HUES48 (cell line): Measurements from ENCODE around the gene GRIN2A.

Experiments
- H3K27ac ChIP-seq: one replicate; pipeline ENCODE4 v1.7.0; 2013; ENCODE audit warnings: low read depth, low read length, inconsistent platforms
- H3K27me3 ChIP-seq: 2 replicates; pipeline ENCODE4 v1.6.1; 2013; ENCODE audit warnings: mild to moderate bottlenecking, low read length; ENCODE audit not compliant: control insufficient read depth, insufficient read depth
- H3K36me3 ChIP-seq: 2 replicates; pipeline ENCODE4 v1.6.1; 2013; ENCODE audit warnings: low read length; ENCODE audit not compliant: control insufficient read depth, insufficient read depth
- H3K4me1 ChIP-seq: 2 replicates; pipeline ENCODE4 v1.6.1; 2013; ENCODE audit warnings: mild to moderate bottlenecking, low read length; ENCODE audit not compliant: control insufficient read depth, insufficient read depth
- H3K4me3 ChIP-seq: 2 replicates; pipeline ENCODE4 v1.5.1; 2013; ENCODE audit warnings: mild to moderate bottlenecking, low read depth, low read length
- H3K9ac ChIP-seq: 2 replicates; pipeline ENCODE4 v1.6.1; 2013; ENCODE audit warnings: mild to moderate bottlenecking, low read depth, low read length, moderate library complexity
- H3K9me3 ChIP-seq: 2 replicates; pipeline ENCODE4 v1.6.1; 2013; ENCODE audit warnings: low read length; ENCODE audit not compliant: control insufficient read depth, insufficient read depth

GRIN2A gene

DNA sequence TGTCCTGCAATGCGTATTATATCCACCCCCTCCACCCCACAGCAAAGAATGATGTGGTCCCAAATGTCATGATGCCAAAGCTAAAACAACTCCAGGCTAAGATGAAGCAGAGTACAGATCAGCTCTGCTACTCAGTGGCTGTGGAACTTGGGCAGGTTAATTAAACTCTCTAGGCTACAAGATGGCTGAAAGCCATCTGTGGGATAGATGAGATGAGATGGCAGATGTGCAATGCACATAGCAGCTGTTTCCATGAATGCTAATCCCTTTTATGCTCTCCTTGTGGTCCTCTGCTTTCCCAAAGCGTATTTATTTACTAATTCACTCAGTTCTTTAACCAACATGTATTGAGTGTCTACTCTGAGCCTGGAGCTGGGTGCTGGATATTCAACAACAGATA is 114.4 kb downstream of the GRIN2A start:
- H3K9me3 ChIP-seq: no peaks in the 10 kb centered on the region
- H3K9ac ChIP-seq: no peak overlapping the region
- no peak overlapping the region for H3K4me3 ChIP-seq
- H3K4me1 ChIP-seq: no peaks in the 10 kb centered on the region
- H3K36me3 ChIP-seq: no peaks in the 10 kb centered on the region
- no peak overlapping the region for H3K27ac ChIP-seq
- no peaks in the 10 kb centered on the region for H3K27me3 ChIP-seq

DNA sequence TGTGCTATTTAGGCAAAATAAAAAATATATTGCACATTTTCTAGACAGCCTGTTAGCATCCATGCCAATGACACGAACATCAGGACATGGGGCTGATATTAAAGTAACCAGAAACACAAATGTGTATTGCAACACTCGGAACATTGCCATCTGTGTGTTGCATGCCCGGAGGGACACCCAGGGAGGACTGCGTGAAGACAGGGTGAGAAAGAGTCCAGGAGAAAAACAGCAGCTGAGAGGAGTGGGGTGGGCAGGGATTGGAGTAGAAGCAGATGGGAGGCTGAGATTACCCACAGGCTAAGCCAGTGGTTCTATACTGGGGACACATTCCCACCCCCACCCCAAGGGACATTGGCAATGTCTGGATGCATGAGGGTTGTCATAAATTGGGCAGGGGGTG is 114.8 kb downstream of the GRIN2A start:
- Histone ChIP-seq H3K27ac (no peak overlapping the region), H3K27me3 (no peaks in the 10 kb centered on the region), H3K36me3 (no peaks in the 10 kb centered on the region), H3K9ac (no peak overlapping the region), H3K4me3 (no peak overlapping the region), H3K4me1 (no peaks in the 10 kb centered on the region), H3K9me3 (no peaks in the 10 kb centered on the region)

DNA sequence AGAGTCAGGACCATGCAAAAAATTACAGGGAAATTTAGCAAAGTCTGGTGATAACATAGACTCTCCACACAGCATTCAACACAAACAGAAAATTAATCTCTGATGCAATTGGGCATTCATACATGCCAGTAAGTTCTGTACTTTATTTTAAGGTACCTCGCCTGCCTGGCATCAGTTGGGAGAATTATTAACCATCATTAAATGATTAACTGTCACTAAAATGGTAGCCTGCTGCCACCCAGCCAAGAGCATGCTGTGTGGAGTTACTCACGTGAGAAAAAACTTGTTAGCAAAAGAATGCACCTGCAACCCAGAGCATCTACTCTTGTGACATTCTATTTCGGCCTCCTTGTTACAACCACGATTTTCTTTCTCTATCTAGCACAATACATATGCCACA is 117.2 kb downstream of the GRIN2A start:
- no peaks in the 10 kb centered on the region for H3K9me3 ChIP-seq
- H3K4me3 ChIP-seq: no peak overlapping the region
- no peaks in the 10 kb centered on the region for H3K36me3 ChIP-seq
- no peak overlapping the region for H3K27ac ChIP-seq
- H3K4me1 ChIP-seq: no peaks in the 10 kb centered on the region
- no peak overlapping the region for H3K9ac ChIP-seq
- no peaks in the 10 kb centered on the region for H3K27me3 ChIP-seq

DNA sequence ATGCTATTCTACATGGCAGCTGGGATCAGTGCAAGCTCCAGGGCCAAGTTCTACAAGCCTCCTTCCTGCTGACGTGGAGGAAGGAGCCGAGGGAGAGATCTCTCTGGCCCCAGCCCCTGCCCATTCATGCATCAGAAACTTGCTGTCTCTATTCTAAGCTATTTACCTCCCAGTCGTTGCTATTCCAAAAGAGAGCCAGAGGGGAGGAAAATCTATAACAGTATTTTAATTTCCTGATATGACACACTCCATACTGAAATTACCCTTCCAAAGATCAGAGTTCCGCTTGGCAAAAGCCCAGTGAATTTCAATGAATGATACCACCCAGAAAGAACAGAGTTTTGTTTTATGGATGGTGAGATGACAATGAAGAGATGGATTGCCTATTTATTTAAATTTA is 133.4 kb downstream of the GRIN2A start:
- no peaks in the 10 kb centered on the region for H3K4me1 ChIP-seq
- H3K9me3 ChIP-seq: no peaks in the 10 kb centered on the region

DNA sequence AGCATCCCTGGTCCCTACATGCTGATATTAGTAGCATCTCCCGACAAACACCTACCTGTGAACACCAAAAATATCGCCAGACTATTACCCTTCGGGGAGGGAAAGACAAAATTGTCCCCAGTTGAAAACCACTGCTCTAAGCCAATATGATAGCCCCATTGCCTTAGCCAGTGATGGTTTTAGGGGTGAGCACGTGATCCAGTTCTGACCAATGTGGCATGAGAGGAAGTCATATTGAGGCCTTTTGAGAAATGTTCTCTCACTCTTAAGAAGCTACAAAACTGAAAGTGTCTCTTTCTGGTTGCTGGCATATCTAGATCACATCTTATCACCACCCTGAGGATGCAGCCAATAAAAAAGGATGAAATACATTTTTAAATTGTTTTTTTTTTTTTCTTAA is 136.3 kb downstream of the GRIN2A start:
- H3K4me3 ChIP-seq: no peak overlapping the region
- no peaks in the 10 kb centered on the region for H3K9me3 ChIP-seq
- H3K27ac ChIP-seq: no peak overlapping the region
- H3K4me1 ChIP-seq: no peaks in the 10 kb centered on the region
- H3K27me3 ChIP-seq: no peaks in the 10 kb centered on the region
- H3K36me3 ChIP-seq: no peaks in the 10 kb centered on the region
- no peak overlapping the region for H3K9ac ChIP-seq

More for the DNA sequence above, 133.4 kb downstream of the GRIN2A start:
- Histone ChIP-seq H3K27ac (no peak overlapping the region), H3K9ac (no peak overlapping the region), H3K4me3 (no peak overlapping the region), H3K27me3 (no peaks in the 10 kb centered on the region), H3K36me3 (no peaks in the 10 kb centered on the region)

DNA sequence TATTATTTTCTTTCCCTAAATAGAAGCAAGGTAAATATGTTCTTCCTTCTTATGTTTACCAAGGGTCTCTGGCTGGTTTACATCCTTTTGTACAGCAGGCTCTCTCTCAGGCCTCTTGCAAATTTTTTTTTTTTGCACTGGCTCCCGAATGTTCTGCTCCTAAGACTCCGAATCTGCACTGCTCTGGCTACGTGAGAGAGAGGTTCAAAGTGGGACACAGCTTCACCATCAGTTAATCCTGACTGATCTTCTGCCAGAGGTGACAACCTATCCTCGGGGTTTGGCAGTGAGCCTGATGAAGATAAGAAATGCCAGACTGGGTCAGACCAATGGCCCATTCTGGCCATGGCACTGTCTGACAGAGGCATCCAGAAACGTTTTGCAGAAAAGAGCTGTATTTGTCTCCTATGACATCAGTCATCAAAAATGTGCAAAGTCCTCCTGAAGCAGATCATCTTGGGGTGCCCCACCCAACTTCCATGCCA is 136.9 kb downstream of the GRIN2A start:
- Histone ChIP-seq H3K27me3 (no peaks in the 10 kb centered on the region), H3K4me1 (no peaks in the 10 kb centered on the region), H3K9me3 (no peaks in the 10 kb centered on the region), H3K27ac (no peak overlapping the region), H3K36me3 (no peaks in the 10 kb centered on the region), H3K9ac (no peak overlapping the region), H3K4me3 (no peak overlapping the region)

DNA sequence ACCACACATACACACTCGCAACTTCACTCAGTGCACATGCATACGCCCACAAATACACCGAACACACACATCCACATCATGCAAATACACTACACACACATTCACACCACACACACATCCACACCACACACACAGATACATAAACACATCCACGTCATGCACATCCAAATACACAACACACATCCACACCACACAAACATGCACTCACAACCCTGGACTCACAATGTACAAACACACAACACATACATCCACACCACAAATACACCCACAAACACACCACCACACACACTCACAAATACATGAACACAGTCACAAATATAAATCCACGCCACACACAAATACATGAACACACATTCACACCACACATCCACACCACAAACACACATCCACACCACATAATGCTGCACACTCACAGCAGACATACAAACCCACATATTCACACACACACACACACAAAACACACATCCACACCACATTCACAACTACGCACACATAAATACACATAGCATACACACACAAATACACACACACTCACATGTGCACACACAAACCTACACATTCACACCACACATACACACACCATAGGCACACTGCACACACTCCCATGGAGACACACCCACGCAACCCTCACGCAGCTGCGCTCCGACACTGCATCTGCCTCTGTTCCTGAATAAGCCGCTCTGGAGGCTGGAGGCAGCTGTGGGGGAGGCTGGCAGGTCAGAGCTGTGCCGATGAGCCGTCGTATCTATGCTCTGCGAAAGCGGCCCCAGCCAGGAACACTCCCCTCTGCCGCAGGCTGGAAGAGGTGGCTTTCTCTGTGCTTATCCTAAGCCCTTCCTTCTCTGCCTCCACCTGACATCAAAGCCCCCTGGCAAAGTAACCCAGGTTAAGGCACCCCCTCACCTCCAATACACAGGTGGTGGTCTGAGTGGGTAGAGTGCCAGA is 141.8 kb downstream of the GRIN2A start:
- Histone ChIP-seq H3K4me3 (no peak overlapping the region), H3K27ac (no peak overlapping the region), H3K9ac (no peak overlapping the region), H3K9me3 (no peaks in the 10 kb centered on the region), H3K27me3 (no peaks in the 10 kb centered on the region), H3K36me3 (no peaks in the 10 kb centered on the region), H3K4me1 (no peaks in the 10 kb centered on the region)

DNA sequence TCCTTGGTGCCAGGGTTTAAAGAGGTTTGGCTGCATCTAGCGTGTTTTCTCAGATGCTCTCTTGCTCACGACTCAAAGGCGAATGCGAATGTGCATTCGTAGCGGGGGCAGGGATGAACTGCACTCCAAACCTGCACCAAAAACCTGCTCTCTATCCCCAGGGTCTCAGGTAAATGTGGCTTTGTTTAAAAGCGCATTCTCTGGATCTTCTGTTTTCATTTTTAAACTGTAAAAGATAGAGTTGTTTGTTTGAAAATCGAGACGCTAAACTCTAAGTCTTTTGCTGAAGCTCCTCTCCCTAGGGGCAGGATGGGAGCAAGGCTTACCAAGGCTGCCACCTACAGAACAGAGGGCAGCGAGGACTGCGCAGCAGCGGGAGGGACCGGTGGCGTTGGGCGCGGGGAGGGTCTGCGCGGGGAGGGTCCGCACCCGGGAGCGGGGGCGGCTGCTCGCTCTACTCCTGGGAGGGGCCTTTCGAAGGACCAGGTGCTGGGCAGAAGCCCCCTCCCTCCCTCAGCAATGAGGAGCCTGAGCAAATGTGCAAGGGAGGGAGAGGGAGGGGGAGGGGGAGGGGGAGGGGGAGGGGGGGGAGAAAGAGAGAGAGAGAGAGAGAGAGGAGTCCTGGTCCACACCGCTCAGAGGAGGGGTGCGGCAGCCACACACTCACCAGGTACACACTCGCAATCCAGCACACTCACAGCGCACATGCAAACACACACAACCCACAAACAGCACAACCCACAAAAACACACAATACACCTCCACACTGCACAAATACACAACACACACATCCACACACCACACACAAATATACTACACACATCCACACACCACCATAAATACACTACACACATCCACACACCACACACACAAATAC is 142.8 kb downstream of the GRIN2A start:
- H3K27me3 ChIP-seq: no peaks in the 10 kb centered on the region
- peak overlapping the region; percentile 6 for H3K27ac ChIP-seq
- H3K4me3 ChIP-seq: peak overlapping the region; percentile 73
- H3K36me3 ChIP-seq: no peaks in the 10 kb centered on the region
- H3K9ac ChIP-seq: 0 out of 2 replicates have a peak overlapping the region, but pooled peaks have one; percentile 13
- H3K9me3 ChIP-seq: no peaks in the 10 kb centered on the region
- no peaks in the 10 kb centered on the region for H3K4me1 ChIP-seq

DNA sequence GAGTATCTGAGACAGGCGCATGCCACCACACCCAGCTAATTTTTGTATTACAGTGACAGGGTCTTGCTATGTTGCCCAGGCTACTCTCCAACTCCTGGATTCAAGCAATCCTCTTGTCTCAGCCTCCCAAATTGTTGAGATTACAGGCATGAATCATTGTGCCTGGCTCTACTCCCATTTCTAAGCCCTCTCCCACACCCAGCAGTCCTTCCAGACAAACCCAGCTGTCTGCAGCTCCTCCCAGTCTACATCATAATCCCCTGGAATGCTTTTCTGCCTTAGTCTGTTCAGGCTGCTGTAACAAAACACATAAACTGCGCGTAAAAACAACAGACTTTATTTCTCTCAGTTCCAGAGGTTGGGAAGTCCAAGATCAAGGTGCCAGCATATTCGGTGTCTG is 144.5 kb downstream of the GRIN2A start:
- no peaks in the 10 kb centered on the region for H3K9me3 ChIP-seq
- no peaks in the 10 kb centered on the region for H3K36me3 ChIP-seq
- no peaks in the 10 kb centered on the region for H3K27me3 ChIP-seq
- no peak overlapping the region for H3K27ac ChIP-seq
- H3K4me1 ChIP-seq: no peaks in the 10 kb centered on the region
- no peak overlapping the region for H3K9ac ChIP-seq
- no peak overlapping the region for H3K4me3 ChIP-seq

DNA sequence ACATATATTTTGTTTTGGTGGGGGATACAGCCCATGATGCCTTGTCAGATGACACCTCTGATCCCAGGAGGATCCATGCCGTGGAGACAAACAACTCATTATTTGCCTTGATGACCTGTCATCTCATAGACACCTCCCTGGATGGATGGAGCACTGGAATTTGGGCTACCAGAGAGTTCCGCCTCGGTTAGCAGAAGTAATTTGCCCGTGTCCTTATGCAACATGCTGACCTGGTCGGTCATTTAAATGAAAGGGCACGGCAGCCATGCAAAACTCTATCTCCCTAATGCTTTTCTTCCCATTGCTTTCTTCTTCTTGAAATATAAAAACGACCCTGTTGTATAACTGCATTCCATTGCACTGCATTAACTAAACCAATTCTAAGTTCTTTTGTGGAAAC is 145.3 kb downstream of the GRIN2A start:
- Histone ChIP-seq H3K9ac (no peak overlapping the region), H3K27ac (no peak overlapping the region), H3K36me3 (no peaks in the 10 kb centered on the region), H3K4me1 (no peaks in the 10 kb centered on the region), H3K4me3 (no peak overlapping the region), H3K27me3 (no peaks in the 10 kb centered on the region), H3K9me3 (no peaks in the 10 kb centered on the region)

DNA sequence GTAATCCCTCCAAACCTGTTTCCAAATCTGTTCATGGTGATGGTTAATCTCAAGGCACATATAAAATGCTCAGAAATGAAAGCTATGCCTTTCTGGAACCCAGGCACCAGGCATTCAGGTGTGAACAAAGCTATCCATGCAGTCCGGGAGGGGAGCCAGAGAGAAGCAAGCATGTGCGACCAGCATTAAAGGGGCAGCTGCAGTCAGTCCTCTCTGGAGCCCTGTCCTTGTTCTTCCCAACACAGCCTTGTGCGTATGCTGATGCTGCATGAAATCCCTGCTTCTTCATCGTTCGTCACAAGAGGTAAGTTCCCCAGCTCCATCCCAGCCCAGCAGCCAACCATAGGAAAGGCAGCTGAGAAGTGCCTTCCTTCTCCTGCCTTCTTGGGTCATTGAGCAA is 148.7 kb downstream of the GRIN2A start:
- no peak overlapping the region for H3K4me3 ChIP-seq
- H3K27ac ChIP-seq: no peak overlapping the region
- H3K9me3 ChIP-seq: no peaks in the 10 kb centered on the region
- no peaks in the 10 kb centered on the region for H3K36me3 ChIP-seq
- H3K27me3 ChIP-seq: no peaks in the 10 kb centered on the region
- H3K9ac ChIP-seq: no peak overlapping the region
- H3K4me1 ChIP-seq: no peaks in the 10 kb centered on the region
